A549 (cell line): ENCODE results near the gene TOM1L2. TPM values are rescaled to one million over a fixed set of nuclear protein-coding genes. Genes with fewer than 3 reads are reported as not detected.

ENCODE experiments used
- ATAC-seq, 2 experiments: fragments of 200-7000 bp in 1 of 2; fragments of >200 bp in 1 of 2; cut with Nextera tagmentation in 1 of 2; cut with Tn5 transposase in 1 of 2; 3 replicates each; pipeline versions ENCODE4 v1.8.0 to v1.9.1; 2018 to 2020; ENCODE audit warnings: mild to moderate bottlenecking in 1 of 2, moderate library complexity in 1 of 2
- CTCF ChIA-PET: fragments of 300-600 bp; sonication (Branson Sonifier 250); formaldehyde crosslinking; extraction: SDS; loops from one replicate; lab custom pipeline; 2021; ENCODE audit warnings: antibody characterized with exemption, inconsistent platforms; lab: Yijun Ruan, JAX
- POLR2A ChIA-PET: fragments of 350-600 bp; formaldehyde crosslinking; extraction: SDS; loops from one replicate; lab custom pipeline; 2021; ENCODE audit warnings: antibody characterized with exemption, inconsistent platforms; lab: Yijun Ruan, JAX
- DNase-seq, 2 experiments: peaks; one replicate each; pipeline versions ENCODE4 v3.0.0 to v3.0.0-alpha.2; 2011 to 2016; ENCODE audit warnings: low read depth in 1 of 2, low spot score in 1 of 2
- FAIRE-seq: peaks from 2 replicates; lab custom pipeline; 2011; peaks lifted over from hg19 to GRCh38; lab: Jason Lieb, UNC
- H3K27ac ChIP-seq, 2 experiments: fragments of >200 bp; sonication (Bioruptor Twin); formaldehyde crosslinking; 3 replicates each; pipeline ENCODE4 v1.5.1; 2016 to 2017
- H3K4me1 ChIP-seq: fragments of >200 bp; sonication (Bioruptor Twin); formaldehyde crosslinking; 3 replicates; pipeline ENCODE4 v1.6.1; 2016
- H3K4me2 ChIP-seq: fragments of >200 bp; sonication (Bioruptor Twin); formaldehyde crosslinking; 3 replicates; pipeline ENCODE4 v1.6.1; 2016
- H3K4me3 ChIP-seq: fragments of >200 bp; sonication (Bioruptor Twin); formaldehyde crosslinking; 3 replicates; pipeline ENCODE4 v1.5.1; 2016
- H3K9me3 ChIP-seq: fragments of >200 bp; sonication (Bioruptor Twin); formaldehyde crosslinking; 3 replicates; pipeline ENCODE4 v1.6.1; 2016
- BHLHE40 ChIP-seq: IDR thresholded peaks from 2 replicates; pipeline ENCODE4 v1.6.1; 2012; ENCODE audit warnings: low read depth, low read length, inconsistent platforms
- CHD2 ChIP-seq: fragments of 150-350 bp; IDR thresholded peaks from 2 replicates; pipeline ENCODE4 v1.6.1; 2014; ENCODE audit warnings: low read length; ENCODE audit not compliant: partially characterized antibody
- CHD4 ChIP-seq: fragments of 200-600 bp; sonication (generic); IDR thresholded peaks from 2 replicates; pipeline ENCODE4 v1.6.1; 2016; ENCODE audit warnings: antibody characterized with exemption, mild to moderate bottlenecking, borderline replicate concordance
- CTCF ChIP-seq: fragments of >200 bp; sonication (Bioruptor Twin); formaldehyde crosslinking; IDR thresholded peaks from 3 replicates; pipeline ENCODE4 v1.5.1; 2016
- EHF ChIP-seq: fragments of 250-450 bp; sonication (Bioruptor Pico); IDR thresholded peaks from 2 replicates; pipeline ENCODE4 v1.5.0; 2020; ENCODE audit warnings: mild to moderate bottlenecking
- EHMT2 ChIP-seq: fragments of 200-600 bp; sonication (generic); IDR thresholded peaks from 2 replicates; pipeline ENCODE4 v1.6.1; 2016; ENCODE audit warnings: antibody characterized with exemption, low read depth, mild to moderate bottlenecking, moderate library complexity
- ELK1 ChIP-seq: fragments of 150-350 bp; IDR thresholded peaks from 2 replicates; pipeline ENCODE4 v1.6.1; 2014; ENCODE audit warnings: low read depth, mild to moderate bottlenecking, low read length
- ESRRA ChIP-seq: fragments of 150-350 bp; IDR thresholded peaks from 2 replicates; pipeline ENCODE4 v1.6.1; 2014; ENCODE audit warnings: mild to moderate bottlenecking, low read length, borderline replicate concordance
- FOXS1 ChIP-seq: fragments of 250-450 bp; sonication (Bioruptor Pico); IDR thresholded peaks from 2 replicates; pipeline ENCODE4 v1.5.0; 2020; ENCODE audit warnings: mild to moderate bottlenecking, moderate library complexity
- GATA3 ChIP-seq: IDR thresholded peaks from 2 replicates; pipeline ENCODE4 v1.6.1; 2012; ENCODE audit warnings: borderline replicate concordance
- HDAC2 ChIP-seq: fragments of 200-600 bp; sonication (generic); IDR thresholded peaks from 2 replicates; pipeline ENCODE4 v1.6.1; 2016
- HOXB13 ChIP-seq: fragments of 250-450 bp; sonication (Bioruptor Pico); IDR thresholded peaks from 2 replicates; pipeline ENCODE4 v1.5.0; 2020; ENCODE audit warnings: low read depth, mild to moderate bottlenecking, moderate library complexity
- HOXB5 ChIP-seq: fragments of 250-450 bp; sonication (Bioruptor Pico); IDR thresholded peaks from 2 replicates; pipeline ENCODE4 v1.5.0; 2020; ENCODE audit warnings: mild to moderate bottlenecking, moderate library complexity
- JUN ChIP-seq, 2 experiments: fragments of >200 bp; sonication (Bioruptor Twin); formaldehyde crosslinking; IDR thresholded peaks; 2 replicates in 1 of 2; 3 replicates in 1 of 2; pipeline ENCODE4 v1.6.1; 2016 to 2017
- KDM1A ChIP-seq: fragments of 200-600 bp; sonication (generic); IDR thresholded peaks from 2 replicates; pipeline ENCODE4 v1.6.1; 2016; ENCODE audit warnings: low read depth, mild to moderate bottlenecking
- KDM5A ChIP-seq: fragments of 200-600 bp; sonication (generic); IDR thresholded peaks from 2 replicates; pipeline ENCODE4 v1.6.1; 2016; ENCODE audit warnings: antibody characterized with exemption, mild to moderate bottlenecking
- MAFK ChIP-seq: fragments of 450-650 bp; IDR thresholded peaks from 2 replicates; pipeline ENCODE4 v1.6.1; 2014; ENCODE audit not compliant: partially characterized antibody
- MAZ ChIP-seq: fragments of 150-350 bp; IDR thresholded peaks from 2 replicates; pipeline ENCODE4 v1.6.1; 2014; ENCODE audit warnings: antibody characterized with exemption, low read depth, low read length, borderline replicate concordance
- NFE2L2 ChIP-seq: fragments of 150-350 bp; conservative IDR thresholded peaks from 2 replicates; pipeline ENCODE4 v1.6.1; 2014; ENCODE audit warnings: low read length
- NPAS2 ChIP-seq: fragments of 250-450 bp; sonication (Bioruptor Pico); IDR thresholded peaks from 2 replicates; pipeline ENCODE4 v1.8.0; 2022; ENCODE audit warnings: mild to moderate bottlenecking, moderate library complexity, borderline replicate concordance
- PHF8 ChIP-seq: fragments of 200-600 bp; sonication (generic); IDR thresholded peaks from 2 replicates; pipeline ENCODE4 v1.6.1; 2016; ENCODE audit warnings: low read depth, mild to moderate bottlenecking, antibody characterized with exemption, moderate library complexity, borderline replicate concordance
- POLR2A ChIP-seq: IDR thresholded peaks from 2 replicates; pipeline ENCODE4 v1.6.1; 2012; ENCODE audit warnings: mild to moderate bottlenecking, low read length
- POLR2AphosphoS2 ChIP-seq: conservative IDR thresholded peaks from 2 replicates; pipeline ENCODE4 v1.6.1; 2012; ENCODE audit warnings: low read length, improper control_type of control experiment, inconsistent platforms
- REST ChIP-seq: fragments of 200-600 bp; sonication (generic); IDR thresholded peaks from 2 replicates; pipeline ENCODE4 v1.6.1; 2016; ENCODE audit warnings: antibody characterized with exemption, mild to moderate bottlenecking, moderate library complexity
- RFX5 ChIP-seq: fragments of 450-650 bp; IDR thresholded peaks from 2 replicates; pipeline ENCODE4 v1.7.1; 2014; ENCODE audit warnings: antibody characterized with exemption, mild to moderate bottlenecking, moderate library complexity
- SMC3 ChIP-seq: fragments of >200 bp; sonication (Bioruptor Twin); formaldehyde crosslinking; IDR thresholded peaks from 3 replicates; pipeline ENCODE4 v1.6.1; 2018; ENCODE audit warnings: inconsistent platforms
- SREBF2 ChIP-seq: fragments of 450-650 bp; IDR thresholded peaks from 2 replicates; pipeline ENCODE4 v1.6.1; 2014; ENCODE audit warnings: mild to moderate bottlenecking, moderate library complexity
- TP53 ChIP-seq: fragments of 250-450 bp; sonication (Bioruptor Pico); IDR thresholded peaks from 2 replicates; pipeline ENCODE4 v1.5.0; 2021; ENCODE audit warnings: mild to moderate bottlenecking, moderate library complexity
- ZFP36 ChIP-seq: fragments of 450-650 bp; IDR thresholded peaks from 2 replicates; pipeline ENCODE4 v1.6.1; 2014; ENCODE audit warnings: borderline replicate concordance; ENCODE audit not compliant: partially characterized antibody
- ZNF302 ChIP-seq: fragments of 250-450 bp; sonication (Bioruptor Pico); IDR thresholded peaks from 2 replicates; pipeline ENCODE4 v1.9.0; 2021; ENCODE audit warnings: inconsistent platforms, mild to moderate bottlenecking, moderate library complexity
- WGBS: methylation state at CpG from one replicate; pipeline ENCODE4 v1.1.6; 2017; ENCODE audit errors: missing lambda C conversion rate; 5-methylcytosine and 5-hydroxymethylcytosine counted together
- polyA minus RNA-seq: library from RNA; depleted of rRNA, polyadenylated mRNA; stranded (reverse); fragments of >200 nt; gene quantifications from 2 replicates; pipeline ENCODE4 v1.2.3, GENCODE V29; 2011; rRNA and poly(A)+ RNA removed
- polyA plus RNA-seq, 4 experiments: library from polyadenylated mRNA; depleted of rRNA in 3 of 4; stranded (reverse); fragments of >200 nt; fragmentation: RNase III in 1 of 4; extraction: RNeasy Plus Mini Kit Qiagen cat#74134 plus additional on column Dnase treatment in 1 of 4; gene quantifications; 2 replicates in 3 of 4; 3 replicates in 1 of 4; pipeline ENCODE4 v1.2.3, GENCODE V29; 2011 to 2017
- TF ChIP-seq, protein P1 (sequence below): fragments of >200 bp; sonication (Bioruptor Twin); formaldehyde crosslinking; IDR thresholded peaks from 2 replicates; pipeline ENCODE4 v1.6.1; 2016
- TF ChIP-seq, protein P2 (sequence below): IDR thresholded peaks from 2 replicates; pipeline ENCODE4 v1.6.1; 2012; ENCODE audit warnings: low read depth, borderline replicate concordance

TOM1L2 gene
- polyA plus RNA-seq (2011; rRNA removed), result 19.0 and 19.2 TPM in 2 replicates
- 13.2 and 15.9 TPM in 2 replicates for polyA plus RNA-seq (2012; cell fraction: cytosol; rRNA removed)
- 48.7 and 49.5 TPM in 2 replicates for polyA plus RNA-seq (2012; cell fraction: nucleus; rRNA removed)
- polyA plus RNA-seq (2017; fragmentation: RNase III; extraction: RNeasy Plus Mini Kit Qiagen cat#74134 plus additional on column Dnase treatment), result 21.1 to 25.8 TPM (median 24.7 TPM) in 3 replicates
- 27.8 and 28.8 TPM in 2 replicates for polyA minus RNA-seq

DNA sequence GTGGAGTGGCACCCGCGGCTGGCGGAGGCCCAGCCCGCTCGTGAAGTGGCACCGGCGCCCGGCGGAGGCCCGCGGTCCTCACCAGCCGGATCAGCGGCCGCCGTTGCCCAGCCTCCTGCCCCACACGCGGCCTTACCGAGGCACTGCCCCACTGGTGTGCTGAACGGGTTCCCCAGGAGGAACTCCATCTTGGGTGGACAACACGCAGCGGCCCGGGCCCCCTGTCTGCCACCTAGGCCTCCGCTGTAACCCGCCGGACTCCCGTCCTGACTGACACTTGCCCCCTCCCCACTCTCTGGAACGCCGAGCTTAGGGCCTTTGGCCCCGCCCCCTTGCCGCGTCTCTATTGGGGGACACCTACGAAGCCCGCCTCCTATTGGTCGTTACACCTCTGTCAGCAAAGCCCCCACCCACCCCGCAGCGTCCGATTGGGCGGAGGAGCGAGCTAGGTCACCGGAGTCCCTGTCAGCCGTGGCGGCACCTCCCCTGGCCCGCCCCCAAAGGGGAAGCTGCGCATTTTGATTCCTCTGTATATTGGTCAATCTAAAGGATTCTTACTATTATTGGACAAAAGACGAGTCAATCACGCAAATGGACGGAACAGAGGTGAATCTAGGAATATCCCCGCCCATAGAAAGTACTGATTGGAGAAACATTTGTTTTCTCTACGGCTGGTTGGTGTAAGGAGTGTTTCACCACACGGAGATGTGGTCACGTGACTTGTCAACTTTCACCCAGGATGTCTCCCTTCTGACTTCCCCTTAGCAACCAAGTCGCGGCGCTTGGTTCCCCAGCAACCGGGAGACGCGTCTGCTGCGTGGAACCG, at the start of gene TOM1L2, which contains the start of gene DRC3:
Gene TOM1L2 (minus strand): TSS at position 275 of the 826 bp plus-strand sequence. CDS start 87 bp downstream, at position 188.
Gene DRC3 (plus strand): TSS at position 737 of the 826 bp plus-strand sequence. CDS start 4,737 bp downstream, outside the sequence.
- under 1% methylated on average over 41 of the region's 59 CpGs for WGBS
- peak; percentile 93 to 96 for ATAC-seq
- FAIRE-seq, result peak; percentile 100
- H3K4me1 ChIP-seq, result peaks cover 25% of the 10 kb centered on the region
- peak within 1 kb of the TSS; percentile 68 to 88 for H3K27ac ChIP-seq
- ChIA-PET CTCF (interaction anchor here (0.8 to 7.4 kb wide), 13 partner anchors 10 to 172 kb away, joined by 3 to 51 read pairs (median 4); no protein-coding TSS in a partner anchor), POLR2A (interaction anchor here (0.9 to 1.1 kb wide), 6 partner anchors 11 to 136 kb away, joined by 3 to 20 read pairs (median 6); partner anchors contain the start of gene SREBF1)
- peak within 1 kb of the TSS; percentile 69 for H3K4me3 ChIP-seq
- H3K9me3 ChIP-seq, result no peaks in the 10 kb centered on the region
- H3K4me2 ChIP-seq, result peak within 1 kb of the TSS; percentile 96
- DNase-seq, result peak; percentile 100
- TF ChIP-seq KDM1A, result no peak
- TF ChIP-seq ZNF302 (CRISPR knock-in tag), result no peak
- TF ChIP-seq CHD2, result peak; percentile 66
- no peak for TF ChIP-seq POLR2AphosphoS2
- TF ChIP-seq, protein P1, sequence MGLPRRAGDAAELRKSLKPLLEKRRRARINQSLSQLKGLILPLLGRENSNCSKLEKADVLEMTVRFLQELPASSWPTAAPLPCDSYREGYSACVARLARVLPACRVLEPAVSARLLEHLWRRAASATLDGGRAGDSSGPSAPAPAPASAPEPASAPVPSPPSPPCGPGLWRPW, result no peak
- no peak for TF ChIP-seq JUN (IDR thresholded peaks at IDR 0.05)
- 0 out of 2 replicates have a peak, but pooled peaks have one; percentile 3 for TF ChIP-seq REST
- TF ChIP-seq CHD4, result no peak
- TF ChIP-seq BHLHE40, result peak; percentile 15; the same call in 1 of the 2 replicates
- TF ChIP-seq RFX5, result peak; percentile 83
- TF ChIP-seq NFE2L2, result no peak
- TF ChIP-seq HOXB5 (CRISPR knock-in tag), result peak; percentile 77
- 0 out of 3 replicates have a peak, but pooled peaks have one; percentile 0 for TF ChIP-seq SMC3
- TF ChIP-seq HOXB13 (CRISPR knock-in tag), result no peak
- TF ChIP-seq ELK1, result no peak
- TF ChIP-seq EHMT2, result no peak
- TF ChIP-seq MAZ, result peak; percentile 87
- peak; percentile 10 for TF ChIP-seq MAFK
- TF ChIP-seq NPAS2 (CRISPR knock-in tag), result no peak
- TF ChIP-seq PHF8, result peak; percentile 92
- no peak for TF ChIP-seq ESRRA
- no peak for TF ChIP-seq CTCF
- no peak; the same call in 1 of the 2 replicates for TF ChIP-seq FOXS1 (CRISPR knock-in tag)
- no peak for TF ChIP-seq ZFP36
- no peak for TF ChIP-seq KDM5A
- no peak for TF ChIP-seq HDAC2
- TF ChIP-seq EHF, result no peak
- TF ChIP-seq, protein P2, sequence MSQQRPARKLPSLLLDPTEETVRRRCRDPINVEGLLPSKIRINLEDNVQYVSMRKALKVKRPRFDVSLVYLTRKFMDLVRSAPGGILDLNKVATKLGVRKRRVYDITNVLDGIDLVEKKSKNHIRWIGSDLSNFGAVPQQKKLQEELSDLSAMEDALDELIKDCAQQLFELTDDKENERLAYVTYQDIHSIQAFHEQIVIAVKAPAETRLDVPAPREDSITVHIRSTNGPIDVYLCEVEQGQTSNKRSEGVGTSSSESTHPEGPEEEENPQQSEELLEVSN, result no peak
- TF ChIP-seq SREBF2, result no peak
- no peak for TF ChIP-seq TP53 (CRISPR knock-in tag)
- peak; percentile 57 for TF ChIP-seq POLR2A
- no peak for TF ChIP-seq GATA3
